Stimulated activated CD4-positive, alpha-beta T cell treated with anti-CD3 and anti-CD28 coated beads, Interleukin-2, amount 100 ng/mL, for 24 hours (primary cell): ENCODE results near the gene IRF4.

Experiments used
- DNase-seq, 2 donors: peaks; one replicate each; pipeline ENCODE4 v3.0.0-alpha.2; 2020

IRF4 gene

GRCh38 chr6:353642-354614, 37.6 kb upstream of the IRF4 start:
- no peak for DNase-seq

DNA sequence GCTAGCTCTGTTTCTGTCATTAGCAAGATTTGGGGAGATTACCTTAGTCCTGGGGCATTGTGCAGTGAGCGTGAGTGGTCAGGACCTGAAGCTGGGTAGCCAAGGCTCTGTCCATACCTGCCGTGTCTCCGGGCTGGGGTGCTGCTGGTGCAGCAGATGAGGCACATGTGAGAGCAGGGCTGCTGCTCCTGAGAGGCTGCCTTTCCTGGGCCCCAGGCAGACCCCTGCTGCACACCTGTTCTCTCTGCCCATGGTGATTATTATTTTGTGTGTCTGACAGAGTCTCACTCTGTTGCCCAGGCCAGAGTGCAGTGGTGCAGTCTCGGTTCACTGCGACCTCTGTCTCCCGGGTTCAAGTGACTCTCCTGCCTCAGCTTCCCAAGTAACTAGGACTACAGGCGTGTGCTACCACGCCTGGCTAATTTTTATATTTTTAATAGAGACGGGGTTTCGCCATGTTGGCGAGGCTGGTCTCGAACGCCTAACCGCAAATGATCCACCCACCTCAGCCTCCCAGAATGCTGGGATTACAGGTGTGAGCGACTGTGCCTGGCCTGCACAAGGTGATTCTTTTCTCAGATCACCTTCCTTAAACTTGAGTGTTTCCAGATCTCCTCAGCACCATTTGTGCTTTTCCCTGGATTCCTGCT, 36.8 kb upstream of the IRF4 start:
- DNase-seq = no peak

- no peak for DNase-seq
Measured at GRCh38 chr6:355373-356208, 36.0 kb upstream of the IRF4 start.

- DNase-seq = peak in 1 of 2 donors; percentile 27
Measured at GRCh38 chr6:356828-357251, 34.7 kb upstream of the IRF4 start.

DNA sequence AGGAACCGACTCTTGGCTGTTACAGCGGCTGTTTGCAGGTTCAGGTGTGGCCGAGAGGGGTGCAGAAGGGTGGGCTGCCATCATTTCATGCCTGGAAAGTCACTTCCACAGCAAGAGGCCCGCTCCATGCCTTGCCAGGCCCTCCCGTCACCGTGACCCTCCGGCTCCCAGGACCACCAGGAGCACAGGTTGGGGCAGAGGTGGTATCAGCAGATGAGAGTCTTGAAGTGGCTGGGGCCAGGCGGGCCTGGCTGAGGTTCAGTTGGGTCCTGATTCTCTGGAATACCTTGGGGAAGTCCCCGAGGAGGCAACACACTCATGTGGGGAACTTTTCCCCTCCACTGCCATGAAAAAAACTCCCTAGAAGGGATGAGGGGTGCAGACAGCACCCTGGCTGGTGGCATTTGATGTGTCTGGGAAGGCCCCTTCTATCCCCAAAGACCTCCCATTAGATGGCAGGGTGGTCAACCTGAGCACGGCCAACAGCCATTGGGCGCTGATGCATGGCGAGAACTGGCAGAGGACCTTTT, 34.2 kb upstream of the IRF4 start:
- no peak for DNase-seq

- DNase-seq = no peak
Measured at GRCh38 chr6:357791-358341, 33.7 kb upstream of the IRF4 start.

DNA sequence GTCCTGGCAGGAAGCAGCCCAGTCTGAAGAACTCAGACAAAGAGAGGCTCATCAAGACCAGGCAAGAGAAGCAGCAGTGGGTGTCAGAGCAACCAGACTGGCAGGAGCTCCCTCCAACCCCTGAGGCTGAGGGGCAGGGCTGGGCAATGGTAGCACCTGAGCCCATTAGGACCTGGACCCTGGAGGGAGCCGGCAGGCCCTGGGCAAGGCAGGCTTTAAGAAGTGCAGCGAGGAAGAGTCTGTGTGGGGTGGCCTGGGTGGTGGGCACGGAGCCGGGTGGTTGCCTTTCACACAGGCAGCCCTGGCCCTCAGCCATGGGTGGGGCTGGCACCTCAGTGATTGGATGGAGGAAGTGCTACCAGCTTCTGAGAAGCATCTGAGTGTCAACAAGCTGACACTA, 33.1 kb upstream of the IRF4 start:
- no peak for DNase-seq

DNA sequence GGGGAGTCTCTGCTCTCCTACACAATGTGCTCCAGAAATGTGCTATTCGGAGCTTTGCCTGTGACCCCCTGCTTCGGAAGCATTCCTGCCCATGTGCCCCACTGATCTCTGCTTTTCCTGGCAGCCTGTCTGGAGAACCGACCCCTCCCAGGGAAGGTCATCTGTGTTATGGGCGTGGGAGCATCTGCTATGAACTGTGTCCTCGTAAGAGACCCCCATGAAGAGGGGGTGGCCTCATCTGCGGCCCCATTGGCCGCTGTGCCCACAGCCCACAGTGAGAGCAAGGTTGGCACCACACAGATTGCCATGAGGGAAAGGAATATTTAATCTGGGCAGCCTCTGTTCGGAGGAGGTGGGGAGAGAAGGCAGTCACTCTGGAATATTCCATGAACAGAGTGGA, 32.7 kb upstream of the IRF4 start:
- no peak for DNase-seq

- DNase-seq = no peak
Measured at GRCh38 chr6:359261-360035, 32.1 kb upstream of the IRF4 start.

DNA sequence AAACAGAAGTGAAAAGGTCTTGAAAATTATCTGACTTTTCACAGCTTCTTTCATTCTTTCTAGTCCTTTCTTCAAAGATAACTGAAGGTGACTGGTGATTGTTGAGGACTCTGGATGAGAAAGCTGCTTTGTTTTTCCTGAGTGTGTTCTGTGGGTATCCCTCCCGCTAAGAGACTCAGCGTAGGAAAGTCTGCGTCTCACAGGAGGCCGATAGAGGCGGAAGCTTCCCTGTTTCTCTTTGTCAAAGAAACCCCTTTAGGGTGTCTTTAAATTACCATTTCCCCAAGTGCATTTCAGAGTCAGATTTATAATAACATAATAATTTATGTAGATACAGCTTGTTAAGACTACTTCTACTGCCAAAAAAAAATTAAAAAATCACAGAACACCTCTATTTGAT, 31.2 kb upstream of the IRF4 start:
- no peak for DNase-seq

DNA sequence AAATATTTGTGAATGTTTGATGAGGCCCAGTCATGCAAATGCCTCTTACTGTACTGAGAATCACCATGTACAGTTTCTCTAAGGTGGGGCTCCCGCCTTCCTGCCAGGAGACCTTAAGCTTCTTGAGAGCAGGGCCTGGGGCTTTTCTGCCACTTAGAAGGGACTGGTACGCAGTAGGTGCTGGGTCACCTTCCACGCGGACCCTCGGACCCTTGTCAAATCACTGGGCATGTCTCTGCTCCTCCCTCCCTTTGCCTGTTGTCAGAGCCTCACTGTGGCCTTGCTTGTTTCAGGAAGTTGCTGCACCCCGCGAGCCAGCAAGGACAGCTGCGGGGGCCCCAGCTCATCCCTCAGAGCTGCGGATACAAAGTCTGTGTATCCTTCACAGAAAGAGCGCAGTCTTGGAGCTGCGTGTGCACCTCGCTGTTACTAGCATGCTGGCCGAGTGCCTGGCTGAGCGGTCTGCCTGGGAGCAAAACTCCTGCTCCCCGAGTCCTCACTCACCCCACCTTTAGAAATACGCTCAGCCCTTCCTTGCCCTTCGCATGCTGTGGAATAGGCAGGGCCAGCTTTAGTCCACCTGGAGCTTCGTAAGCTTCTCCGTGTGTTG, 30.7 kb upstream of the IRF4 start:
- DNase-seq = no peak

DNA sequence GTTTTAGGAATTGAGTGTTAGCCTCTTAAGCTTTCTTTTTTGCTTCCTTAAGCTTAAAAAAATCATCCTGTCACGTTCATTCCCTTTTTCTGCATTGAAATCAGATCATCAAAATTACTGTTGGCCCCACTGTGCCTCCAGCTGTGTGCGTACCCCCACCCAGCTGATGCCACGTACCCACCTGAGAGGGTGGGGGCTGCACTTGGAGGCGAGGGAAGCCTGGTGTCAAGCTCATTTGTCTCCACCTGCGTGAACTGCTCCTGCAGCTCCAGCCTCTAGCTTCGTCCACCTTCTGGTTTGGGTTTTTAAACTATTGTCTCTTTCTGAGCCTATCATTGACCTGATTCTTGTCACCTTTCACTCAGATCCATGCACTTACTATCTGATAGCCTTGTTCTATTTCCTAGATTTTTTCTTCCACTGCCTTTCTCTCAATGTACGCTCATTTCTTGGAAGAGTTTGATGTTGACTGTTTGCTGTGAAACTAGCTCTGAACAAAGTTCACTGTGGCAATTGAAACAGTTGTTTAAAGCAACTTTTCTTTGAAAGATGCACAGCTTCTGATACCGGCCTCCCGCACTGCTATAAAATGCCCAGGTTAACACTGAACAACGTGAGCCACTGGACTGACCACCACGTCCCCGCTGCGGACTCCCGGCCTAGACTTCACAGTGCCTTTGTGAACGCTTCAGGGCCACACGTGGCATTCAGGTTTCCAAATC, 30.0 kb upstream of the IRF4 start:
- no peak for DNase-seq

- no peak for DNase-seq
Measured at GRCh38 chr6:362231-362923, 29.2 kb upstream of the IRF4 start.

- DNase-seq = no peak
Measured at GRCh38 chr6:362924-363249, 28.7 kb upstream of the IRF4 start.

- DNase-seq = no peak
Measured at GRCh38 chr6:363291-363690, 28.3 kb upstream of the IRF4 start.

DNA sequence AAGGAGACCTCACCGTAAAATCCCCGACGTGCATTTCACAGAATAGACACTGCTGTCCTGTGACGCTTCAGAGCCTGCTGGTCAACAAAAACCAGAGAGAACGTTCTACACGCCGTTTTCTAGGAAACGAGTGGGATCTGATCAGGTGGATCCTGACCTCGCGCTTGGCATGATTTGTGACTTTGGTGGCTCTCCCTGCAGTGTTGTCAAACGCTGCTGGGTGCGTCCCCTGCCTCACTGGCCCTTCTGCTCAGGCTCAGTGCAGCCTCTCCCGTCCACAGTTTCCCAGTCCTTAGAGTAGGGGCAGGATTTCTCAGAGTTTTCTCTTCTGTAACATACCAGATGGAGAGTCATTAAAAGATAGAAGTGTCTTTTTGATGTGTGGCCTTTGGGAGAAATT, 27.6 kb upstream of the IRF4 start:
- DNase-seq = no peak

DNA sequence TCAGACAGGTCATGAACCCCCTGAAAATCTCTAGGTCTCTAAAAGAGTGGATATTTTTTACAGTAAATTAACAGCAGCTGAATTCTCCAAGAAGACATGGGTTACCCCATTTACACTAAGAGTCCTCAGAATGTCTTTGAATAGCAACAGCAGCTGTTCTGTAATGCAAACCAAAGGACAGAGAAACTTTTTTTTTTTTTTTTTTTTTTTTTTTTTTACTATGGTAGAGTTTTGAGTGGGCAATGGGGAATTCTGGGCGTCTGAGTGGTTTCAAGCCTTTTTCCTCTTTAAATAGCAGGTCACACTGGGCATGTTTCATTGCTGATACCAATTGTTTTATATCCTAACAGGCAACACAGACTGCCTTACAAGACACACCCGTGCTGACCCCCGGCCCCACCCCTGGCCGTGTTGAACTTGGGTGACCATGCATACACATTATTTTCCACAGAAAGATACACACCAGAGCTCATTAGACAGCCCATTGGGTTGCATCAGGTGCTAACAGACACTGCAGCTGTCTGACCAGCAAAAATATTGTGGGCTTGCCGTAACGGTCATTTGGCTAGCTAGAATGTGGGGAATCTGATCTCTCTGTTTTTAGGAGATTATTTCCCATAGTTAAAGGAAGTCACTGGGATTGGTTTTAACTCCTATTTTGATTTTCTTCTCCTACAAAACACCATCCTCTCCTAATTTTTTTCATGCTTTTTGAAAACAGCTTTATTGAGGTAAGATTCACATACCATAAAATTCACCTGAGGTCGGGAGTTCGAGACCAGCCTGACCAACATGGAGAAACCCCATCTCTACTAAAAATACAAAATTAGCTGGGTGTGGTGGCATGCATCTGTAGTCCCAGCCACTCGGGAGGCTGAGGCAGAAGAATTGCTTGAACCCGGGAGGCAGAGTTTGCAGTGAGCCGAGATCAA, 26.7 kb upstream of the IRF4 start:
- DNase-seq = no peak

DNA sequence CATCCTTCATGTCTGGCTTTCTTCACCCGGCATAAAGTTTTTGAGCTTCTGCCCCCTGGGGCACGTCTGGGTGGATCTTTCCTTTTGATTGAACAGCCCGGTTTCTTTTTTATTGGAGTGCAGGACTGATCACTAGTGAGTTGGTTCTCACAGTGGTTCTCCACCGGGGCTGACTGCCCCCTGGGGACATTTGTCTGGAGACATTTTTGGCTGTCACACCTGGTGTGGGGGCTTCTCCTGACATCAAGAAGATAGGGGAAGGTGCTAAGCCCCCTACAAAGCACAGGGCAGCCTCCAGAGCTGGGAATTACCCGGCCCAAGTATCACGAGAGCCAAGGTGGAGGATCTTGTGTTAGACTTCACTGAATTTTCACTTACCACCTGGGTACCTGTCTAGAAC, 25.7 kb upstream of the IRF4 start:
- no peak for DNase-seq
